ENCODE data around the gene CD2BP2. TPM values are rescaled to one million over a fixed set of nuclear protein-coding genes. Genes with fewer than 3 reads are reported as not detected.

Gene CD2BP2
- total RNA-seq, 1 donor from 2014 or later, result 29.8 TPM

DNA sequence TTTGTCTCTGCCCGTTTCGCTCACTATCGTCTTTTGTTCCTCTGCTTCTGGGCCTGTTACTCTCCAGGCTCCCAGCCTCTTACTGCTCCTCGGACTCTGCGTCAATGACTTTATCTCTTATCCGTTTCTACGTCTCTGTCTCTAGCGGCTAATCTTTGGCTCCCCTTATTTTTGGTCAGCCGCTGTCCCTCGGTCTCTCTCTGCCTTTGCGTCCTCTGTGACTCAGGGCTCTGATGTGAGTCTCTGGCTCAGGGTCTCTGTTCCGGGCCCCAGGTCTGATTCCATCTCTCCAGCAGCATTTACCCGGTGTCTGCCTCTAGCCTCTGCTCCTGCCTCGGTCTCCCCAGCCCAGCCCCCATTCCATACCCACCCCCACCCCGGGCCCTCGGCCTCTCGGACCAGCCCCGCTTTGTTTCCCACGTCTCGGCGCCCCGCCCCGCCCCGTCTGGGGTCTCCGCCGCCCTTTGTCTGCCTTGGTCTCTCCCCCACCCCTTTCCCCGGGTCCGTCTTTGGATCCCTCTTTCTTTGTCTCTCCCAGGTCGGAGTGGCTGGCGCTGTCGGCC lies 39.6 kb upstream of the CD2BP2 start:
- TF ChIP-seq, protein P1, sequence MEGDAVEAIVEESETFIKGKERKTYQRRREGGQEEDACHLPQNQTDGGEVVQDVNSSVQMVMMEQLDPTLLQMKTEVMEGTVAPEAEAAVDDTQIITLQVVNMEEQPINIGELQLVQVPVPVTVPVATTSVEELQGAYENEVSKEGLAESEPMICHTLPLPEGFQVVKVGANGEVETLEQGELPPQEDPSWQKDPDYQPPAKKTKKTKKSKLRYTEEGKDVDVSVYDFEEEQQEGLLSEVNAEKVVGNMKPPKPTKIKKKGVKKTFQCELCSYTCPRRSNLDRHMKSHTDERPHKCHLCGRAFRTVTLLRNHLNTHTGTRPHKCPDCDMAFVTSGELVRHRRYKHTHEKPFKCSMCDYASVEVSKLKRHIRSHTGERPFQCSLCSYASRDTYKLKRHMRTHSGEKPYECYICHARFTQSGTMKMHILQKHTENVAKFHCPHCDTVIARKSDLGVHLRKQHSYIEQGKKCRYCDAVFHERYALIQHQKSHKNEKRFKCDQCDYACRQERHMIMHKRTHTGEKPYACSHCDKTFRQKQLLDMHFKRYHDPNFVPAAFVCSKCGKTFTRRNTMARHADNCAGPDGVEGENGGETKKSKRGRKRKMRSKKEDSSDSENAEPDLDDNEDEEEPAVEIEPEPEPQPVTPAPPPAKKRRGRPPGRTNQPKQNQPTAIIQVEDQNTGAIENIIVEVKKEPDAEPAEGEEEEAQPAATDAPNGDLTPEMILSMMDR (IDR thresholded peaks at IDR 0.05; ENCODE audit: borderline replicate concordance), result no peak
- DNase-seq, result no peak
- H3K36me3 ChIP-seq, result peaks cover 15% of the 10 kb centered on the region
- H3K27me3 ChIP-seq (ENCODE audit: low read depth), result no peaks in the 10 kb centered on the region
- H3K9me3 ChIP-seq (replicated peaks), result no peaks in the 10 kb centered on the region
- peak overlapping the region; percentile 92 for H3K27ac ChIP-seq (replicated peaks)
- H3K4me1 ChIP-seq, result peaks cover 30% of the 10 kb centered on the region
- peak overlapping the region; percentile 94 for H3K4me3 ChIP-seq
- intact Hi-C loops (cut with micrococcal nuclease), result no loop called here

DNA sequence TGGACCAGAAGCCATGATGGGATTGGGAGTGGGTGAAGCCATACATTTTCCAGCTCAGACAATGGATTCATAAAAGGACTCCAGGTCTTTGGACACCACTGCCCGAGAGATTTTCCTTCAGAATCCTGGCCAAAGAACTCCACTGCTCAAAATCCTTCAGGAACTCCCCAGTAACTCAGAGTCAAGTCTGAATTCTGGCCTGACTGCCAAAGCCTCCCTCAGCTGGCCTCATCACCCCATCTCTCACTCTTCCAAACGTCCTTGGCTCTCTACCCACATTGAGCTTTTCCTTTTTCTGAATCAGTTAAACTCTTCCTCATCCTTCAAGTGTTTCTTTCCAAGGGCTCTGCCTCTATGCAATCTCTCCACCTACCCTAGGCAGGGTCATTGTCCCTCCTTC lies 28.4 kb upstream of the CD2BP2 start:
- peaks cover 11% of the 10 kb centered on the region for H3K4me1 ChIP-seq
- DNase-seq, result no peak
- TF ChIP-seq, protein P1 (IDR thresholded peaks at IDR 0.05; ENCODE audit: borderline replicate concordance), result no peak
- intact Hi-C loops (cut with micrococcal nuclease), result no loop called here
- no peak overlapping the region for H3K4me3 ChIP-seq
- H3K27me3 ChIP-seq (ENCODE audit: low read depth), result no peaks in the 10 kb centered on the region
- no peaks in the 10 kb centered on the region for H3K36me3 ChIP-seq
- H3K9me3 ChIP-seq (replicated peaks), result no peaks in the 10 kb centered on the region
- no peak overlapping the region for H3K27ac ChIP-seq (replicated peaks)

DNA sequence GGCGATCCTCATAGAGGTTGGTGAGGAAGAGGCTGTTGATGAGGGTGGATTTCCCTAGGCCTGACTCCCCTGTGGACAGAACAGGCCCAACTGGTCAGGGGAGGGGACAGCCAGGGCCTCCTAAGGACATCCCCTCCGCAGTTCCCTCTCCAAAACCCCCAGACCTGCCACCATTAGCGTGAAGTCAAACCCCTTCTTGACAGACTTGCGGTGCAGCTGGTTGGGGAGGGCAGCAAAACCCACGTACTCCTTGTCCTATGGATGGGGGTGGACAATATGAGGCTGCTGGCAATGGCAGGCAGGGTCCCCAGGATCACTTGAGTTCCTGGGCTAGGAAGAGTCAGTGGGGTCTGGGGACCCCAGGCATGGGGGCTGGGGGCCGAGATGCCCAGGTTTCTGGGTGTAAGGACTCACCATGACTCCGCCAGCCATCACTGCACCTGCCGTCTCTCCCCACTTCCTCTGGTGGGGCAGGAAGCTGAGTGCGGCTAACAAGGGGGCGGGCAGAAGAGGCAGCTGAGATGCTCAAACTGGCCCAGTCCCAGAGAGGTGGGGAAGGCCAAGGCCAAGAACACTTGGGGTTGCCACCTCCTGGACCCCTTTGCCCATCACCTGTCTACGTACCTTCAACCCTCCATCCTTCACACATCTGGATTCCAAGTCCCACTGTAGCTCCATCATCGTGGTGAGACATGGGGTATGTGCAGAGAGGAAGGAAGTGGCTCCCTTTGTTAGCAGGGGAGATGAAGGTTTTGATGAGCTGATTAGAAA lies 27.2 kb upstream of the CD2BP2 start, which contains the start of gene SEPTIN1:
Gene SEPTIN1, minus strand, starts transcription at position 451 of the 771 bp plus-strand sequence. Its CDS starts 19 bp downstream, at position 432.
- H3K27me3 ChIP-seq (ENCODE audit: low read depth), result no peaks in the 10 kb centered on the region
- no peaks in the 10 kb centered on the region for H3K36me3 ChIP-seq
- TF ChIP-seq, protein P1 (IDR thresholded peaks at IDR 0.05; ENCODE audit: borderline replicate concordance), result no peak
- no peak within 1 kb of the TSS for H3K4me3 ChIP-seq
- peaks cover 14% of the 10 kb centered on the region for H3K4me1 ChIP-seq
- H3K9me3 ChIP-seq (replicated peaks), result no peaks in the 10 kb centered on the region
- intact Hi-C loops (cut with micrococcal nuclease), result no loop called here
- no peak within 1 kb of the TSS for H3K27ac ChIP-seq (replicated peaks)
- DNase-seq, result no peak

DNA sequence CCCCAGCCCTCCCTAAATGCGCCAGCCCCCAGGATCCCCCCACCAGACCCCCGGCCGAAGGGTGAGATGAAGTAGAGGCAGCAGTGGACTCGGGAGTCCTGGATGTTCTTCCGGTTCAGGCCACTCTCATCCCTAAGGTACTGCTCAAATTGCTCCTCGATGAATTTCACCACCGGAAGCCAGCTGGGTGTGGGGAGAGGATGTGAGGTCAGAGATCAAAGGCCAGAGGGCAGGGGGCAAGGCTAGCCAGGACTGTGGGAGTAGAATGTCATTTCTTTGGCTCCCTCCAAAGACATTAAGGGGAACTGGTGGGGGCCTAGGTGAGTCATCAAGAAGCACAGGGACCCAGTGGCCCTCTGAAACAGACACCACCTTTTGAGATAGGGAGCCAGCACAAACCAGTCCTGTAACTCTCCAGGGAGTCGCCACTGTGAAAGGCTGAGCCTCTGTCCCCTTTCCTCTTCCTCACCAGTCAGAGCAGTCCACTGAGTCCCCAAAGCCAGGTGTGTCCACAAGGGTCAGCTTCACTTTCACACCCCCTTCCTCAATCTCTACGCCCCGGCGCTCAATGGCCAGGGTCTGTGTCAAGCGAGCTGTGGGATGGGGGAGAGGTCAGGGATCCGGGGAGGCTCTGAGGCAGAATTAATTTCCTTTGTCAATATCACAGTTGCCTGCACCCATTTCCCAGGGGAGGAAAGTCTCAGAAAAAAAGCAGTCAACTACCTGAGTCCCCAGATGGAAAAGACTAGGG lies 26.4 kb upstream of the CD2BP2 start:
- DNase-seq, result no peak
- H3K27ac ChIP-seq (replicated peaks), result no peak overlapping the region
- intact Hi-C loops (cut with micrococcal nuclease), result no loop called here
- peaks cover 20% of the 10 kb centered on the region for H3K4me1 ChIP-seq
- H3K9me3 ChIP-seq (replicated peaks), result no peaks in the 10 kb centered on the region
- H3K36me3 ChIP-seq, result no peaks in the 10 kb centered on the region
- no peak overlapping the region for H3K4me3 ChIP-seq
- TF ChIP-seq, protein P1 (IDR thresholded peaks at IDR 0.05; ENCODE audit: borderline replicate concordance), result no peak
- no peaks in the 10 kb centered on the region for H3K27me3 ChIP-seq (ENCODE audit: low read depth)

DNA sequence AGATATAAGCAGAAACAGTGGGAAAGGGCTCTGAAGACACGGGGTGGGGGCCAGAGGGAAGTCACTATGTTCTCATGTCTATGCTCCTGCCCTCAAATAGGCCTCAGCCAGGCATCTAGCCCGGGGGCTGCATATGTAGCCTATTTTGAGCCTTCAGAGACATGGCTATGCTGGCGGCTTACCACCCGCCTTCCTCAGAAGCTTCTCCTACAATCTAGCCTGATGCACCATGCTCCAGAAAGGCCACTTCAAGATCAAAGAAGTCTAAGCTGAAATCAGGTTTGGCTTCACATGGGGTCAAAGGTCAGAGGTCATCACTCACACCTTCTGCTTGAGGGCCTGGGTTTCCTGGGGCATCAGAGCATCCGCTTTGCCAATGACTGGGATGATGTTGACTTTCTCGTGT lies 25.7 kb upstream of the CD2BP2 start:
- no peak for DNase-seq
- no peaks in the 10 kb centered on the region for H3K36me3 ChIP-seq
- H3K4me3 ChIP-seq, result no peak overlapping the region
- peaks cover 20% of the 10 kb centered on the region for H3K4me1 ChIP-seq
- TF ChIP-seq, protein P1 (IDR thresholded peaks at IDR 0.05; ENCODE audit: borderline replicate concordance), result no peak
- intact Hi-C loops (cut with micrococcal nuclease), result no loop called here
- H3K9me3 ChIP-seq (replicated peaks), result no peaks in the 10 kb centered on the region
- H3K27ac ChIP-seq (replicated peaks), result no peak overlapping the region
- H3K27me3 ChIP-seq (ENCODE audit: low read depth), result no peaks in the 10 kb centered on the region

Measured in left ventricle myocardium inferior (tissue), 1 donor.